HK-2 (cell line): Measurements from ENCODE around the gene SNX15.
A peak's percentile ranks its signal among the peaks of the same experiment; 100 is the strongest.
"Not testable (repeated sequence)": the region's sequence is repeated elsewhere in the genome, so short reads cannot be mapped to it uniquely, and the experiment has no call there.

Experiments
- DNase-seq: peaks from one replicate; pipeline ENCODE4 v3.0.0-alpha.2; 2018; ENCODE audit not compliant: unreplicated experiment

Gene SNX15

GRCh38 chr11:65016705-65017104, 10.5 kb upstream of the SNX15 start:
- no peak for DNase-seq

DNA sequence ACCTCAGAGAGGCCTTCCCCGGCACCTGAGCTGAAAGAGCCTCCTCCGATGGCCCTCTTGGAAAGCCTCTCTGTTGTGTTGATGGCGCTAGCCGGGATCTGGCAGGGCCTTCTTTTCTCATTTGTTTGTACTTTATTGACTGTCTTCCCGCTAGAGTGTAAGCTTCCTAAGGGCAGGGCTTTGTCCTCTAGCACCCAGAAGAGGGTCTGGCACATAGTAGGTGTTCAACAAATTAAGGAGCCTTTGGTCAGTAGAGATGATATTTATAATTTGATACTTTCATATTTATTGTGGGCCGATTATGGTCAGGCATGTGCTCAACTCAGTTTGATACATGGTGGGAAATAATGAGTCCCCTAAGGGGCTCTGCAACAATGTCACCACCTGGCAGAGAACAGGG, 9.3 kb upstream of the SNX15 start:
- no peak for DNase-seq

DNA sequence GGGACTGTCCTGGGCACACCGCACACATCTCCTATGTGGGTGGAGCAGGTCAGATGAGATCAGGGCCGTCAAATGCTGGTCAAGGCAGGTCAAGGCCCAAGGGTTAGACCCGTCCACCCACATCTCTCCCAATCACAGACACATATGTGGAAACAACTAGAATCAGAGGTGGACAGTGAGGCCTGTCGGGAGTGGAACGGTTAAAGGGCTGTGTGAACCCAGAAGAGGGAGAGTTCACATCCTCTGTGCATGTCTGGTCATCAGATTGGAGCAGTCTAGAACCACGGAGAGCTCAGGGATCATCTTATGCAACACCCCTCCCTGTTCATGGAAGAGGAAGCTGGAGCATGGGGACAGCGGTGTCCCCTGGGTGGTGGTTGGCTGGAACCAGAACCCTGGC, 7.4 kb upstream of the SNX15 start:
- DNase-seq: no peak

GRCh38 chr11:65021003-65021402, 6.2 kb upstream of the SNX15 start:
- DNase-seq: no peak

DNA sequence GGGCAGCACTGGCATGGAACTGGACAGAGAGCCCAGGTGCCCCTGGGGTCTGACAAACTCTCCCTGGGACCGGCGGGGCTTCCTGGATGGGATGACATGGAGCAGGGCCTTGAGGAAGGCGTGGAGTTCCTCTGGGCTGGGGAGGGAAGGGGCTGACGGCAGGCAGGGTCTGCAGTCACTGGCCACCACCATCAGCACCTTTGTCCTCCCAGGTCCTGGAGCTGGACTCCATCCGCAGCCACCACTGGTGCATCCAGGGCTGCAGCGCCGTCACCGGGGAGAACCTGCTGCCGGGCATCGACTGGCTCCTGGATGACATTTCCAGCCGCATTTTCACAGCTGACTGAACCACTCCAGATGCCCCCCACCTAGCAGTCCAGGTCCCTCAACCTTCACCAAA, 5.7 kb upstream of the SNX15 start:
- DNase-seq: no peak

- DNase-seq: not testable (repeated sequence)
Measured at GRCh38 chr11:65023502-65023901, 3.7 kb upstream of the SNX15 start.

DNA sequence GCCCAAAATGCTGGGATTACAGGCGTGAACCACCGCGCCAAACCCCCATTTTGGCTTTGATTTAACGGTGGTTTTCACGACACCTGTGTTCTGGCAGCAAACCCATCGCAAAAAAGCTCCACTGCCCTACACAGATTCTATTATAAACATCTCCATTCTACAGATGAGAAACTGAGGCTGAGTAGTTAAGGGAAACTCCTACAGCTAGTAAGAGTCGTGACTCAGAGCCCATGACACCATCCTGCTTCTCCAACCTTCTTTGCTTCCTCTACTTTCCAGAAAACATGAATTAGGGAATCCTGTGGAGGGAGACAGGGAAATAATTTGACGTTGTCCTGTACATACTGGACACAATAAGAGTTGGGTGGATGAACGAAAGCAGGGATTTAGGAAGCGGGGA, 429 bp upstream of the SNX15 start:
- DNase-seq: no peak

DNA sequence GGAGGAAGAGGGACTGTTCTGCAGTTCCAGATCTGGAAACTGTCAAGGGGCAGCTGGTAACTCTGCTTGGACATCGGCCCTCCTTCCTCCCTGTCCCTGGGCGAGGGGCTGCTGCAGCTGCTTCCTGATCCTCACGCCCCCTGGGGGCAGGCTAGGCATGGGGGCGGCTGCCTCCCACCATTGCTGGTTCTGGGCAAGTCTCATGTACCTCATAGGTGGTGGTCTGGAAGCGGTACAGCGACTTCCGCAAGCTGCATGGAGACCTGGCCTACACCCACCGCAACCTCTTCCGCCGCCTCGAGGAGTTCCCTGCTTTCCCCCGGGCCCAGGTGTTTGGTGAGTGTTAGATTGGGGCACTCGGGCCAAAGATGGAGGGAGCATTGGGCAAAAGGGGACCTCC, 5.0 kb downstream of the SNX15 start:
- DNase-seq: no peak

GRCh38 chr11:65034423-65034822, 7.2 kb downstream of the SNX15 start:
- no peak for DNase-seq

GRCh38 chr11:65035579-65035978, 8.3 kb downstream of the SNX15 start:
- DNase-seq: no peak

DNA sequence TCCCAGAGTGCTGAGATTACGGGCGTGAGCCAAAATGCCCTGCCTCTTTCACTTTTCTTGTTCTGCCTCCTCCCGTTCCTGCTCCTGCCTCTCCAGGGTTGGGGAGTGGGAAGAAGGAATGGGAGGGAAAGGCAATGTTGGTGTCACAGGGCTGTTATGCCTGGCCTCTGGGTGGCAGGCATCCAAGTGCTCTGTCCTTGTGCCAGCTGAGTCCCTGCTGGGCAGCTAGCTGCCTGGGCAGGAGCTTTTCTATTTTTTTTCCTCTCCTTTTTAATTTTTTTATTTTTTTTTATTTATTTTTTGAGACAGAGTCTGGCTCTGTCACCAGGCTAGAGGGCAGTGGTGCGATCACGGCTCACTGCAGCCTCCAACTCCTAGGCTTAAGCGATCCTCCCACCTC, 9.7 kb downstream of the SNX15 start:
- DNase-seq: no peak

DNA sequence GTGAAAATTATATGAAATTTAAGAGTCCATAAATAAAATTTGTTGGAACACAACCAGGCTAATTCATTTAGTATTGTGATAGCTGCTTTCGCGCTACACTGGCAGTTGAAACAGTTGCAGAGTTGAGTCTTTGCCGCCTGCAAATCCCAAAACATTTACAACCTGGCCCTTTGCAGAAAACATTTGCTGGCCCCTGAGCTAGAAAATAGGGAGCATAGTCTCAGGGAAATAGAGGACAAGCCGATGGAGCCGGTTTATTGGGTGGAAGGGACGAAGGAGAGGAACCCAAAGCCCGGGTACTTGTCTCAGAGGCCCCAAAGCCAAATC, 13.2 kb downstream of the SNX15 start:
- no peak for DNase-seq

DNA sequence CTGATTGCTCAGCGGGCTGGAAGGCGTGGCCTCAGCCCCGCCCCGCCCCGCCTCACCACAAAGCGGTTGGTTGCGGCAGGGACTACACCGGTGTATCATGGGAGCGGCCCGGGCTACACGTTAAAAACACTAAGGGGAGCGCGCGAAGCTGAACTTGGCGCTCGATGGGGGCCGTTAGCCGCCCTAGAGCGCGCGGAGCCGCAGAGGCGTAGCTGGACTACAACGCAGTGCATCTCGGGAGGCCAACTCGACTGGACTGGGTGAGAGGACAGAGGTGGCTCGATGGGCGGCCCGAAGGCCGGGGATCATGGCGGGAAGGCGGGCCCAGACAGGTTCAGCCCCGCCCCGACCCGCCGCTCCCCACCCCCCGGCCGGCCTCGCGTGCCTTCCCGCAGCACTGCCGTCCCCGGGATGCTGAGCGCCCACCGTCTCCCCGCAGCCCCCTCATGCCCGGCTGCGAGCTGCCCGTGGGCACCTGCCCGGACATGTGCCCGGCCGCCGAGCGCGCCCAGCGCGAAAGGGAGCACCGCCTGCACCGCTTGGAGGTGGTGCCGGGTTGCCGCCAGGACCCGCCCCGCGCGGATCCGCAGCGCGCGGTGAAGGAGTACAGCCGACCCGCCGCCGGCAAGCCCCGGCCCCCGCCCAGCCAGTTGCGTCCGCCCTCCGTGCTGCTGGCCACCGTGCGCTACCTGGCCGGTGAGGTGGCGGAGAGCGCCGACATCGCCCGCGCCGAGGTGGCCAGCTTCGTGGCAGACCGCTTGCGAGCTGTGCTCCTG, 13.8 kb downstream of the SNX15 start, which contains the start of gene SAC3D1:
SAC3D1 (plus strand) TSS at position 364 of the 776 bp plus-strand sequence; CDS start at position 447, 83 bp downstream.
- DNase-seq: peak; percentile 88

- no peak for DNase-seq
Measured at GRCh38 chr11:65042891-65043290, 15.7 kb downstream of the SNX15 start.

GRCh38 chr11:65043881-65044501, 16.8 kb downstream of the SNX15 start:
- DNase-seq: no peak

GRCh38 chr11:65045061-65045460, 17.8 kb downstream of the SNX15 start:
- no peak for DNase-seq

GRCh38 chr11:65045728-65046127, 18.5 kb downstream of the SNX15 start:
- DNase-seq: no peak

DNA sequence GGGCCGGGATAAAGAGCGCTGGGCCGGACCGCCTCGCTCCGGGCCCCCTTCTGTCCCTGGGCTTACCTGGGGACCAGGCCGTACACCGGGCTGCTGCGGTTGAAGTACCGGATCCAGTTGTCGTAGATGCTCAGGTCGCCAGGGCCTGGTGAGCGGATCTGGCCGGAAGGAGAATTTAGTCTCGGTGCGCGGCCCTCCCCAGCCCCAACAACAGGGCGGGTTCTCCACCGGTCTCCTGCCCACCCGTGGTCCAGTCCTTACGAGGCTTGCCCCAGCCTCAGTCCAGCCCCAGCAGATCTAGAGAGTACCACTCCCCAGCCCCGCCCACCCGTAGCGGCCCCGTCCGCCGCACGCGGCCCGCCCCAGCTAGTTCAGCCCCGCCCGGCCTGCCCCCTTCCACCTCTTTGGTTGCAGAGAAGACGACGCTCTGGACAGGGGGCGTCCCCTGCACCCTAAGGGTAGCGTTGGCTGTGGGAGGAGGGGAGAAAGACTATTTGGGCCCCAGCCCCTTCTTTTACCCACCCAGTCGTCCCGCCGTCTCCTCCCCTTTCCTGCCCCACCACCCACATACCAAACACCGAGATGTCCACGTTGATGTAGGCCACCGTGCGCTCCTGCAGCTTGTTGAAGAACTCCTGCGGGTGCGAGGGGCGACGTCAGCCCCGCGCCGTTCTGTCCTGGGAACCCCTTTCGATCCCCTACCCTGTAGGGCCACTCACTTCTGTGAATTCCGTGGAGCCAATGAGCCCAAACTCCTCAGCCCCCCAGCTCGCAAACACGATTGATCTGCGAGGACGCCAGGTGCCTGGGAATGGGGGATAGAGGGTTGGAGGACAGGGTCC, 20.6 kb downstream of the SNX15 start:
- DNase-seq: no peak

GRCh38 chr11:65051398-65051858, 24.2 kb downstream of the SNX15 start:
- no peak for DNase-seq

DNA sequence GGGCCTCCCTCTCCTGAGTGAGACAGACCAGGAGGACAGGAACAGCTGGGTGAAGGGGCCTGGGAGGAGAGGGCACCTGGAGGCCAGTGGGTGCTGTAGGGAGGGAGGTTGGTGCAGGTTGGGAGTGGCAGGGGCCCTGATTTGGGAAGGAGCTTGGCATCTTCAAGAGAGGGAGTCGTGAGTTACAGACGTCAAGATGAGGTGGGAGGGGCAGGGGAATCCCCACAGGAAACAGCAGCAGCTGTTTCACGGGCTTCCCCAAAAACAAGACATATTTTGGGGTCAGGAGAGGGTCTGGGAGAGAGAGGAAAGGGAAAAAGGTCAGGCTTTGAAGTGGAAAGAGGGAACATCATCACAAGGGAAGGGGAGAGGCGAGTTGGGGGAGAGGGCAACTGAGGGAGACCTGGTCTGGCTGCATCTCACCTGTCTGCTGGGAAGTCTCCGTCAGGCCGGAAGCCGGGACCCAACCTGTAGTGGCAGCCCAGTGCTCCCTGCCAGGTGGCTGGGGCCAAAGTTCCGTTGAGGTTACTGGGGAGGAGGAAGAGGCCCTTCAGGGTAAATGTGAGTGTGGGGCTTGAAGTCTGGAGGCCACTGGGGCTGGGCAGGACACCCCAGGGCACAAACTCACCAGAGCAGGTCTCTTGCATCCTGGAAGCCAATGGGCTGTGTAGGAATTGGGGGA, 26.7 kb downstream of the SNX15 start:
- no peak for DNase-seq

GRCh38 chr11:65055538-65055937, 28.3 kb downstream of the SNX15 start:
- no peak for DNase-seq

GRCh38 chr11:65056999-65057398, 29.8 kb downstream of the SNX15 start:
- DNase-seq: no peak
